ENCODE measurements around the gene PGP.

The PGP gene

GRCh38 chr16:2236337-2237101, 21.9 kb upstream of the PGP start, which contains the start of gene DNASE1L2:
TSS of gene DNASE1L2 (plus strand) at chr16:2236444. CDS start at chr16:2236817, 373 bp downstream.
- H3K4me3 ChIP-seq (ENCODE audit: low read depth, low read length) = no peak within 1 kb of the TSS
- no peak for TF ChIP-seq CTCF (IDR thresholded peaks at IDR 0.05; ENCODE audit: borderline replicate concordance, insufficient read depth, low read depth, low read length)

- TF ChIP-seq CTCF (IDR thresholded peaks at IDR 0.05; ENCODE audit: borderline replicate concordance, insufficient read depth, low read depth, low read length) = no peak
- no peak overlapping the region for H3K4me3 ChIP-seq (ENCODE audit: low read depth, low read length)
Observed at GRCh38 chr16:2235695-2236336, 21.2 kb upstream of the PGP start.

GRCh38 chr16:2235234-2235651, 20.6 kb upstream of the PGP start:
- TF ChIP-seq CTCF (IDR thresholded peaks at IDR 0.05; ENCODE audit: borderline replicate concordance, insufficient read depth, low read depth, low read length) = no peak
- no peak overlapping the region for H3K4me3 ChIP-seq (ENCODE audit: low read depth, low read length)

GRCh38 chr16:2234813-2235170, 20.2 kb upstream of the PGP start:
- no peak overlapping the region for H3K4me3 ChIP-seq (ENCODE audit: low read depth, low read length)
- TF ChIP-seq CTCF (IDR thresholded peaks at IDR 0.05; ENCODE audit: borderline replicate concordance, insufficient read depth, low read depth, low read length) = no peak

GRCh38 chr16:2233872-2234812, 19.5 kb upstream of the PGP start:
- no peak overlapping the region for H3K4me3 ChIP-seq (ENCODE audit: low read depth, low read length)
- TF ChIP-seq CTCF (IDR thresholded peaks at IDR 0.05; ENCODE audit: borderline replicate concordance, insufficient read depth, low read depth, low read length) = no peak

GRCh38 chr16:2233046-2233775, 18.6 kb upstream of the PGP start:
- no peak for TF ChIP-seq CTCF (IDR thresholded peaks at IDR 0.05; ENCODE audit: borderline replicate concordance, insufficient read depth, low read depth, low read length)

More at GRCh38 chr16:2233046-2233775, 18.6 kb upstream of the PGP start:
- no peak overlapping the region for H3K4me3 ChIP-seq (ENCODE audit: low read depth, low read length)

Measured in GM12875 (cell line).